Measurements from ENCODE around the gene CDK19.

DNA sequence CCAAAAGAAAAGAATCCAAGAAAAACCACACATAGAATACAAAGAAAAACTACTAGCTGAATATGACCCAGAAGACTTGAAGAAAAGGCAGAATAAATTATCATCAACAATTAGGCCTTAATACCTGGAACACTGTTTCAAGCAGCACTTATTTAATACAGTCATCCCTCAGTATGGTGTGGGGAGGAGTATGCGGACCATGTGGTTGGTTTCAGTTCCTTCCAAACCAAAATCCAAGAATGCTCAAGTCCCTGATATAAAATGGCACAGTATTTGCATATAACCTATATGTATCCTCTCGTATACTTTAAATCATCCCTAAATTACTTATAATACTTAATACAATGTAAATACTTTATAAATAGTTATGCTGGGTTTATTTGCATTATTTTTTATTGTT lies 16.1 kb downstream of the CDK19 start:
- TF ChIP-seq, protein P1, sequence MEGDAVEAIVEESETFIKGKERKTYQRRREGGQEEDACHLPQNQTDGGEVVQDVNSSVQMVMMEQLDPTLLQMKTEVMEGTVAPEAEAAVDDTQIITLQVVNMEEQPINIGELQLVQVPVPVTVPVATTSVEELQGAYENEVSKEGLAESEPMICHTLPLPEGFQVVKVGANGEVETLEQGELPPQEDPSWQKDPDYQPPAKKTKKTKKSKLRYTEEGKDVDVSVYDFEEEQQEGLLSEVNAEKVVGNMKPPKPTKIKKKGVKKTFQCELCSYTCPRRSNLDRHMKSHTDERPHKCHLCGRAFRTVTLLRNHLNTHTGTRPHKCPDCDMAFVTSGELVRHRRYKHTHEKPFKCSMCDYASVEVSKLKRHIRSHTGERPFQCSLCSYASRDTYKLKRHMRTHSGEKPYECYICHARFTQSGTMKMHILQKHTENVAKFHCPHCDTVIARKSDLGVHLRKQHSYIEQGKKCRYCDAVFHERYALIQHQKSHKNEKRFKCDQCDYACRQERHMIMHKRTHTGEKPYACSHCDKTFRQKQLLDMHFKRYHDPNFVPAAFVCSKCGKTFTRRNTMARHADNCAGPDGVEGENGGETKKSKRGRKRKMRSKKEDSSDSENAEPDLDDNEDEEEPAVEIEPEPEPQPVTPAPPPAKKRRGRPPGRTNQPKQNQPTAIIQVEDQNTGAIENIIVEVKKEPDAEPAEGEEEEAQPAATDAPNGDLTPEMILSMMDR (IDR thresholded peaks at IDR 0.05) = no peak
- no peak for TF ChIP-seq POLR2A (IDR thresholded peaks at IDR 0.05)
